CD4-positive, alpha-beta T cell (primary cell): ENCODE measurements around the gene FDXR. TPM values are rescaled to one million over a fixed set of nuclear protein-coding genes. Genes with fewer than 3 reads are reported as not detected.
A peak's percentile ranks its signal among the peaks of the same experiment; 100 is the strongest.

Experiments used
- ATAC-seq: fragments of 200-7000 bp; cut with Tn5 transposase; one replicate; pipeline ENCODE4 v1.10.0; 2022; ENCODE audit warnings: mild to moderate bottlenecking; ENCODE audit not compliant: poor library complexity
- CTCF ChIA-PET: fragments of 350-600 bp; sonication (Branson Sonifier 250); formaldehyde crosslinking; loops from one replicate; lab custom pipeline; 2021; ENCODE audit warnings: antibody characterized with exemption, inconsistent platforms; lab: Charles Lee
- POLR2A ChIA-PET: fragments of 350-600 bp; sonication (Branson Sonifier 250); formaldehyde crosslinking; loops from one replicate; lab custom pipeline; 2021; ENCODE audit warnings: antibody characterized with exemption, inconsistent platforms; lab: Charles Lee
- DNase-seq, 14 experiments: peaks; one replicate each; pipeline ENCODE4 v3.0.0-alpha.2; 2013 to 2020; ENCODE audit warnings: mixed read lengths in 2 of 14
- H3K27ac ChIP-seq, 2 donors: one replicate each; pipeline versions ENCODE4 v1.5.1 to v1.7.0; 2013; ENCODE audit warnings: low read length in 2 of 2, low read depth in 1 of 2, mild to moderate bottlenecking in 1 of 2
- H3K27me3 ChIP-seq, 2 experiments: 1 replicate in 1 of 2; 2 replicates in 1 of 2; pipeline versions ENCODE4 v1.6.1 to v1.7.0; 2013; ENCODE audit warnings: low read length in 2 of 2, control low read depth in 1 of 2, mild to moderate bottlenecking in 1 of 2, moderate library complexity in 1 of 2; ENCODE audit not compliant: insufficient read depth in 2 of 2, control insufficient read depth in 1 of 2
- H3K36me3 ChIP-seq: one replicate; pipeline ENCODE4 v1.6.1; 2013; ENCODE audit warnings: low read length, control low read depth; ENCODE audit not compliant: insufficient read depth
- H3K4me1 ChIP-seq: one replicate; pipeline ENCODE4 v1.6.1; 2013; ENCODE audit warnings: low read length, control low read depth; ENCODE audit not compliant: insufficient read depth
- H3K4me3 ChIP-seq: one replicate; pipeline ENCODE4 v1.5.1; 2013; ENCODE audit warnings: mild to moderate bottlenecking, low read length, moderate library complexity
- H3K9me3 ChIP-seq, 2 experiments: 1 replicate in 1 of 2; 2 replicates in 1 of 2; pipeline versions ENCODE4 v1.6.1 to v1.7.0; 2013; ENCODE audit warnings: low read length in 2 of 2, mild to moderate bottlenecking in 2 of 2, control low read depth in 1 of 2, moderate library complexity in 1 of 2; ENCODE audit not compliant: control insufficient read depth in 1 of 2, insufficient read depth in 1 of 2
- H3K27ac Mint-ChIP-seq: one replicate; pipeline ENCODE4 v1.8.0; 2020; ENCODE audit warnings: mixed read lengths
- H3K27me3 Mint-ChIP-seq: one replicate; pipeline ENCODE4 v1.8.0; 2021; ENCODE audit warnings: mixed read lengths
- H3K36me3 Mint-ChIP-seq: one replicate; pipeline ENCODE4 v1.8.0; 2021; ENCODE audit warnings: low read depth, mixed read lengths
- H3K4me1 Mint-ChIP-seq: one replicate; pipeline ENCODE4 v1.8.0; 2021; ENCODE audit warnings: low read depth, mixed read lengths
- H3K4me3 Mint-ChIP-seq: one replicate; pipeline ENCODE4 v1.8.0; 2020; ENCODE audit warnings: mild to moderate bottlenecking, mixed read lengths
- H3K9me3 Mint-ChIP-seq: one replicate; pipeline ENCODE4 v1.8.0; 2020; ENCODE audit warnings: mixed read lengths
- intact Hi-C, 2 experiments: fragments of 100-400 bp; cut with DNase I in 1 of 2; cut with micrococcal nuclease in 1 of 2; formaldehyde crosslinking; loops; one replicate each; pipeline versions ENCODE4 v1.15.1 to v1.9.0; 2023 to 2025; cut with DNase I, micrococcal nuclease
- total RNA-seq, 174 experiments: library from RNA in 2 of 174; stranded (reverse) in 2 of 174; gene quantifications; one replicate each; pipeline ENCODE4 v1.2.3 and lab custom pipeline; 2021 to 2026
- TF ChIP-seq, protein P1 (sequence below): fragments of 200-600 bp; IDR thresholded peaks from one replicate; pipeline ENCODE4 v1.8.0; 2022; ENCODE audit warnings: antibody characterized with exemption, mild to moderate bottlenecking

The FDXR gene
- total RNA-seq, 2 experiments from 2014 or later = 2.1 to 2.7 TPM

DNA sequence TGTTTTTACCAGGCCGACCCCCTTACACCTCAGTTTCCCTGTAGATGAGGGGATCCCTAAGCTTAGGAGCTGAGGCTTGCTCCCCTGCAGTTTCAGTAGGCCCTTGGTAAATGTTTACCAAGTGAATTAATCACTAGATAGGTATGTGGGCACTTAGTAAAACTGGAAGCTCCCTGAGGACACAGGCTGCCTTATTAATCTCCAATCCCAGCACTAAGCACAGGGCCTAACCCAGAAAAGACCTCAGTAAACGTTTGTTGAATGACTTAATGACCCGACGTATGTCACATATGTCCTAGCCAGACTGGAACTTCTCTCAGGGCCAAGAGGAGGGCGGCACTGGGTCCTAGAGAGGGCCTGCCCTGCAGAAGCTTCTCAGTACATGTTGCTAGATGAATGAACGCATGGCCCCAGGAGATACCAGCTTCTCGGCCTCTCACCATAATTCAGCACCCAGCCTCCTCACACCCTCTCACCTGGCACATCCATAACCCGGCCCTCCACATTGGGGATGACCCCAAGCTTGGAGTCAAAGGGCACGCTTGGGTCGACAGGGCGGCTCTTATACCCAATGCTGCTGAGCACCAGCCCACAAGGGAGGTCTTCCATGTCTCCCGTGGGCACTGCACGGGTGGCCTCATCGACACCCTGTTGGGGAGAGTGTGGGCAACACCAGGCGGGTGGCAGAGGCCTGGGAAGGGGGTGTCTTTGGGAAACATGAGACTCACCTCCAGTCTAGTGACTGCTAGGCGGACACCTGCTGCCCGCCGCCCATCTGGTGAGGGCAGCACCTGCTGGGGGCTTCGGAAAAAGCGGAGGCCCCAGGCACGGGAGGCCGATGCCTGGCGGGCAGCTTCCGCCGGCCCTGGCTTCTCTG lies 9.1 kb downstream of the FDXR start:
- H3K4me1 Mint-ChIP-seq = peaks cover 19% of the 10 kb centered on the region
- intact Hi-C loops = loop anchor here in 1 of 2 experiments (5.0 kb wide), 1 partner anchor 116 kb away; the partner anchor contains the start of gene NHERF1
- ChIA-PET POLR2A (no interaction called here), CTCF (interaction anchor here (1.9 to 3.0 kb wide), 2 partner anchors 72 to 206 kb away, joined by 10 to 16 read pairs; no protein-coding TSS in a partner anchor)
- TF ChIP-seq, protein P1, sequence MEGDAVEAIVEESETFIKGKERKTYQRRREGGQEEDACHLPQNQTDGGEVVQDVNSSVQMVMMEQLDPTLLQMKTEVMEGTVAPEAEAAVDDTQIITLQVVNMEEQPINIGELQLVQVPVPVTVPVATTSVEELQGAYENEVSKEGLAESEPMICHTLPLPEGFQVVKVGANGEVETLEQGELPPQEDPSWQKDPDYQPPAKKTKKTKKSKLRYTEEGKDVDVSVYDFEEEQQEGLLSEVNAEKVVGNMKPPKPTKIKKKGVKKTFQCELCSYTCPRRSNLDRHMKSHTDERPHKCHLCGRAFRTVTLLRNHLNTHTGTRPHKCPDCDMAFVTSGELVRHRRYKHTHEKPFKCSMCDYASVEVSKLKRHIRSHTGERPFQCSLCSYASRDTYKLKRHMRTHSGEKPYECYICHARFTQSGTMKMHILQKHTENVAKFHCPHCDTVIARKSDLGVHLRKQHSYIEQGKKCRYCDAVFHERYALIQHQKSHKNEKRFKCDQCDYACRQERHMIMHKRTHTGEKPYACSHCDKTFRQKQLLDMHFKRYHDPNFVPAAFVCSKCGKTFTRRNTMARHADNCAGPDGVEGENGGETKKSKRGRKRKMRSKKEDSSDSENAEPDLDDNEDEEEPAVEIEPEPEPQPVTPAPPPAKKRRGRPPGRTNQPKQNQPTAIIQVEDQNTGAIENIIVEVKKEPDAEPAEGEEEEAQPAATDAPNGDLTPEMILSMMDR = no peak
- Histone ChIP-seq H3K27ac (no peak overlapping the region), H3K4me3 (no peak overlapping the region), H3K27me3 (peaks cover 29 to 36% of the 10 kb centered on the region in 2 experiments), H3K9me3 (peaks cover 0 to 12% of the 10 kb centered on the region in 2 experiments), H3K4me1 (peaks cover 37% of the 10 kb centered on the region), H3K36me3 (no peaks in the 10 kb centered on the region)
- peaks cover 35% of the 10 kb centered on the region for H3K27me3 Mint-ChIP-seq
- no peaks in the 10 kb centered on the region for H3K9me3 Mint-ChIP-seq
- H3K27ac Mint-ChIP-seq = no peak overlapping the region
- ATAC-seq = no peak
- no peak overlapping the region for H3K4me3 Mint-ChIP-seq
- no peak for DNase-seq
- H3K36me3 Mint-ChIP-seq = no peaks in the 10 kb centered on the region

DNA sequence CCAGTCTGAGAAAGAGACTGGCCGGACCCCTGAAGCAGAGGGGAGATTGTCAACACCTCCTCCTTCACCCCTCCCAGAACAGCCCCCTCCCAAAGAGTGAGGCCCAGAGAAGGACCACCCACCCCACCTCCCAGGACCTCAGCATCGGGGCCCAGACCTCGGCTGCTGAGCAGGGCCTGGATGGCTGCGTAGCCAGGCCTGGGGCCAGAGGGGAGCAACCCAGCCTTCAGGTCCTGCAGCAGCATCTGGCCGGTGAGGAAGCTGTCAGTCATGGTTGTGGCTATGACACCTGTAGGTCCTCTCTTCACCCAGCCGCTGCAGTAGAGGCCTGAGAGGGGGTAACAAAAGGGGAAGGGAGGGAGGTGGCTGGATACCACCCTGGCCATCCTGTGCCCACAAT lies 9.9 kb downstream of the FDXR start:
- no peak for ATAC-seq
- Histone ChIP-seq H3K4me3 (no peak overlapping the region), H3K4me1 (peaks cover 37% of the 10 kb centered on the region), H3K27ac (no peak overlapping the region), H3K36me3 (no peaks in the 10 kb centered on the region), H3K9me3 (peaks cover 0 to 12% of the 10 kb centered on the region in 2 experiments), H3K27me3 (peaks cover 30 to 40% of the 10 kb centered on the region in 2 experiments)
- ChIA-PET CTCF (interaction anchor here (0.7 to 3.0 kb wide), 8 partner anchors 8 to 328 kb away, joined by 3 to 18 read pairs (median 10); partner anchors contain the start of gene FDXR), POLR2A (interaction anchor here (0.6 to 2.3 kb wide), 8 partner anchors 10 to 205 kb away, joined by 3 to 9 read pairs (median 4); partner anchors contain the start of gene FDXR)
- TF ChIP-seq, protein P1 = no peak
- Mint-ChIP-seq H3K27ac (no peak overlapping the region), H3K27me3 (peaks cover 43% of the 10 kb centered on the region), H3K9me3 (no peaks in the 10 kb centered on the region), H3K4me1 (peaks cover 19% of the 10 kb centered on the region), H3K36me3 (no peaks in the 10 kb centered on the region), H3K4me3 (no peak overlapping the region)
- no peak for DNase-seq
- intact Hi-C loops = loop anchor here in 1 of 2 experiments (1.0 to 5.0 kb wide), 2 partner anchors 72 to 116 kb away; partner anchors contain the start of gene NHERF1

DNA sequence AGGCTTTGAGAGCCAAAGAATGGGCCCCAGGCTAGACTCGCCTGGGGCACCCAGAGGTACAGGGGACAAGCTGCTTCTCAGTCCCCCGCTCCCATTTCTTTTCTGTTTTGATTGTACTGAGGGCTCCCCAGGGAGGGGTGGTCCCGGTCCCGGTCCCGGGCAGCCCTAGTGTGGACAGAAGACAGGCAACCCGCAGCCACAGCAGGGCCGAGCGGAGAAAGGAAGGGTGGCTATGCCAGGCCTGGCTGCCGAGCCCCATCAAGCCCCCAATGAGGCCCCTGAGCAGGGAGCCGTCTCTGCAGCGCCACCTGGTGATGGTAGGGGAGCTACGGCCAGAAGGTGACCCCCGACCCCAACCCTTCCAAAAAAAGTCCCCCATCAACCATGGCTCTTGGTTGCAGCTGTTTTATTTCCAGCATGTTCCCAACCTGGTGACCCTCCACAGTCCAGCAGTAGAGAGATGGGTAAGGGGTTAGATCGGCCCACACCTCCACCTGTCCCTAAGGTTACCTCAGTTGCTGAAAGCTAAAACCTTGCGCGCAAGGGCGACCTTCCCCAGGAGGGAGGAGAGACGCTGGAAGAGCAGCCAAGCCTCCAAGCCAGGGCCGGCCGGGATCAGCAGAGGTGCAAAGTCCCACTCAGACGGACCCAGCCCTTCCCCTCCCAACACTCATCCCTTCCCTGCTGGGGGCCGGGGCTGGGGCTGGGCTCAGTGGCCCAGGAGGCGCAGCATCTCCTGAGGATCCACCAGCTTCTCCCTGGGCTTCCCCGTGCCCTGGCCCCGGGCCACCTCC lies 10.5 kb downstream of the FDXR start:
- ATAC-seq = peak; percentile 64
- Histone ChIP-seq H3K36me3 (no peaks in the 10 kb centered on the region), H3K4me1 (peaks cover 37% of the 10 kb centered on the region), H3K4me3 (peak overlapping the region; percentile 3), H3K27ac (no peak overlapping the region), H3K27me3 (peaks cover 34 to 47% of the 10 kb centered on the region in 2 experiments), H3K9me3 (peaks cover 0 to 15% of the 10 kb centered on the region in 2 experiments)
- ChIA-PET POLR2A (interaction anchor here (0.6 to 2.3 kb wide), 10 partner anchors 10 to 205 kb away, joined by 3 to 9 read pairs (median 4); partner anchors contain the start of gene FDXR), CTCF (interaction anchor here (0.7 to 3.0 kb wide), 10 partner anchors 9 to 327 kb away, joined by 3 to 18 read pairs (median 7); partner anchors contain the start of gene FDXR)
- peaks cover 19% of the 10 kb centered on the region for H3K4me1 Mint-ChIP-seq
- intact Hi-C loops = loop anchor here in 1 of 2 experiments (1.0 to 5.0 kb wide), 2 partner anchors 71 to 115 kb away; partner anchors contain the start of gene NHERF1
- no peak overlapping the region for H3K27ac Mint-ChIP-seq
- H3K4me3 Mint-ChIP-seq = peak overlapping the region; percentile 38
- TF ChIP-seq, protein P1 = peak; percentile 56
- H3K27me3 Mint-ChIP-seq = peaks cover 49% of the 10 kb centered on the region
- peak; percentile 50 to 84 (median 64) for DNase-seq
- no peaks in the 10 kb centered on the region for H3K9me3 Mint-ChIP-seq
- H3K36me3 Mint-ChIP-seq = no peaks in the 10 kb centered on the region
